ENCODE results near the gene BBS9. TPM values are rescaled to one million over a fixed set of nuclear protein-coding genes. Genes with fewer than 3 reads are reported as not detected.

Gene BBS9
- total and polyA plus RNA-seq, 11 donors, result 7.4 to 29.3 (median 11.3) TPM

- H3K4me1 ChIP-seq, result no peaks in the 10 kb centered on the region
- no peaks in the 10 kb centered on the region for H3K36me3 ChIP-seq
- no peak overlapping the region for H3K27ac ChIP-seq
- ATAC-seq (no peak), DNase-seq (no peak)
- TF ChIP-seq, protein P1, sequence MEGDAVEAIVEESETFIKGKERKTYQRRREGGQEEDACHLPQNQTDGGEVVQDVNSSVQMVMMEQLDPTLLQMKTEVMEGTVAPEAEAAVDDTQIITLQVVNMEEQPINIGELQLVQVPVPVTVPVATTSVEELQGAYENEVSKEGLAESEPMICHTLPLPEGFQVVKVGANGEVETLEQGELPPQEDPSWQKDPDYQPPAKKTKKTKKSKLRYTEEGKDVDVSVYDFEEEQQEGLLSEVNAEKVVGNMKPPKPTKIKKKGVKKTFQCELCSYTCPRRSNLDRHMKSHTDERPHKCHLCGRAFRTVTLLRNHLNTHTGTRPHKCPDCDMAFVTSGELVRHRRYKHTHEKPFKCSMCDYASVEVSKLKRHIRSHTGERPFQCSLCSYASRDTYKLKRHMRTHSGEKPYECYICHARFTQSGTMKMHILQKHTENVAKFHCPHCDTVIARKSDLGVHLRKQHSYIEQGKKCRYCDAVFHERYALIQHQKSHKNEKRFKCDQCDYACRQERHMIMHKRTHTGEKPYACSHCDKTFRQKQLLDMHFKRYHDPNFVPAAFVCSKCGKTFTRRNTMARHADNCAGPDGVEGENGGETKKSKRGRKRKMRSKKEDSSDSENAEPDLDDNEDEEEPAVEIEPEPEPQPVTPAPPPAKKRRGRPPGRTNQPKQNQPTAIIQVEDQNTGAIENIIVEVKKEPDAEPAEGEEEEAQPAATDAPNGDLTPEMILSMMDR (IDR thresholded peaks at IDR 0.05), result no peak
- TF ChIP-seq POLR2A (IDR thresholded peaks at IDR 0.05), result no peak
- no peak overlapping the region for H3K4me3 ChIP-seq
- intact Hi-C loops (cut with DNase I), result no loop called here
- WGBS, 4 donors, result 93 to 99% (median 95%) methylated on average over 6 of the region's 6 CpGs
- no peaks in the 10 kb centered on the region for H3K9me3 ChIP-seq
- no peaks in the 10 kb centered on the region for H3K27me3 ChIP-seq
Observed at GRCh38 chr7:33632840-33633525, 503.6 kb downstream of the BBS9 start.

GRCh38 chr7:33634606-33635005 lies 505.2 kb downstream of the BBS9 start:
- Histone ChIP-seq H3K27me3 (no peaks in the 10 kb centered on the region), H3K27ac (no peak overlapping the region), H3K9me3 (no peaks in the 10 kb centered on the region), H3K4me3 (no peak overlapping the region), H3K36me3 (no peaks in the 10 kb centered on the region), H3K4me1 (peaks cover 0 to 2% (median 0%) of the 10 kb centered on the region in 12 donors)
- 83 to 85% (median 84%) methylated on average over 7 of the region's 7 CpGs for WGBS, 4 donors
- intact Hi-C loops (cut with DNase I), result no loop called here
- DNase-seq (no peak), ATAC-seq (no peak)
- TF ChIP-seq, protein P1 (IDR thresholded peaks at IDR 0.05), result no peak
- no peak for TF ChIP-seq POLR2A (IDR thresholded peaks at IDR 0.05)

- DNase-seq (no peak), ATAC-seq (no peak)
- 89 to 91% (median 90%) methylated on average over 3 of the region's 3 CpGs for WGBS, 4 donors
Observed at GRCh38 chr7:33636359-33636758, 507.0 kb downstream of the BBS9 start.

GRCh38 chr7:33639552-33640197 lies 510.3 kb downstream of the BBS9 start:
- 77 to 84% (median 84%) methylated on average over 10 of the region's 10 CpGs for whole genome bisulfite sequencing, 4 donors
- Histone ChIP-seq H3K27ac (no peak overlapping the region), H3K9me3 (no peaks in the 10 kb centered on the region), H3K4me3 (no peak overlapping the region), H3K4me1 (peaks cover 0 to 5% (median 0%) of the 10 kb centered on the region in 12 donors), H3K27me3 (no peaks in the 10 kb centered on the region), H3K36me3 (peaks cover 0 to 3% (median 0%) of the 10 kb centered on the region in 9 donors)
- intact Hi-C loops (cut with DNase I), result no loop called here
- TF ChIP-seq, protein P1 (IDR thresholded peaks at IDR 0.05), result no peak
- TF ChIP-seq POLR2A (IDR thresholded peaks at IDR 0.05), result no peak
- DNase-seq (no peak), ATAC-seq (peak in 3 of 4 donors; percentile 20 to 61 (median 57))

More at GRCh38 chr7:33636359-33636758, 507.0 kb downstream of the BBS9 start:
- H3K4me3 ChIP-seq, result no peak overlapping the region
- H3K9me3 ChIP-seq, result no peaks in the 10 kb centered on the region
- no peaks in the 10 kb centered on the region for H3K27me3 ChIP-seq
- H3K4me1 ChIP-seq, result peaks cover 0 to 5% (median 0%) of the 10 kb centered on the region in 12 donors
- TF ChIP-seq, protein P1 (IDR thresholded peaks at IDR 0.05), result no peak
- no peak for TF ChIP-seq POLR2A (IDR thresholded peaks at IDR 0.05)
- H3K36me3 ChIP-seq, result peaks cover 0 to 3% (median 0%) of the 10 kb centered on the region in 9 donors
- H3K27ac ChIP-seq, result no peak overlapping the region
- intact Hi-C loops (cut with DNase I), result no loop called here

Measured in heart left ventricle (tissue), 16 donors.